ENCODE results near the gene GDNF. TPM values are rescaled to one million over a fixed set of nuclear protein-coding genes. Genes with fewer than 3 reads are reported as not detected.

Gene GDNF, protein sequence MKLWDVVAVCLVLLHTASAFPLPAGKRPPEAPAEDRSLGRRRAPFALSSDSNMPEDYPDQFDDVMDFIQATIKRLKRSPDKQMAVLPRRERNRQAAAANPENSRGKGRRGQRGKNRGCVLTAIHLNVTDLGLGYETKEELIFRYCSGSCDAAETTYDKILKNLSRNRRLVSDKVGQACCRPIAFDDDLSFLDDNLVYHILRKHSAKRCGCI
- not detected for polyA plus RNA-seq (ENCODE audit: low read depth in 6 of 6)

DNA sequence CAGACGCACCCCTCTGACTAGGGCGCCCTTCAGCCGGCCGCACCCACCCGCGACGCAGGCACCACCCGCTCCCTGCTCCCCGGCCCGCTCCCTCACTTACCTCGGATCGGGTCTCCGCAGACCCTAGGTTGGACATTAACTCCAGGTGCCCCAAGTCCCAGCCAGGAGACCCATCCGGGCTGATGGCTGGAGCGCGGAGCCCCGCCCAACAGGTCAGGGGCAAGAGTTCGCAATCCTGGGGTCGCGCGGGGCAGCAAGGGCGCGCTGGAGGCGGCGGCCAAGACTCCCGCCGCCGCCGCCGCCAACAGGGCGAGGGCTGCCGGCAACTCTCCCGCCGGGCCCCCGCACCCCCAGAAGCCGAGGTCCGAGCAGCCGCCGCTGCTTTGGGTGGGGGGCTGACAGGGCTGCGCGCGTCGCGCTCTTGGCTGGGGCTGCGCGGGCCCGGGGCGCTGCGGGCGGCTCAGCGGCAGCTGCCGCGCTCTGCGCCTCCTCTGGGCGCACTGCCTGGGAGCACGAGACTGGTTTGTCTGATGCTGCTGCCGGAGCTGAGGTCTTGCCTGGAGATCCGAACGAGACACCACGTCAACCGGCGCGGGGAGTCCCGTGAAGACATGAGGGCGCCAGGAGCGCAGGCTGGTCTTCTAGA is at the start of gene GDNF:
Gene GDNF (minus strand): TSS at position 635 of the 646 bp plus-strand sequence. CDS start 5,245 bp downstream, outside the sequence.
- peaks cover 40 to 89% (median 82%) of the 10 kb centered on the region in 3 donors for H3K27me3 Mint-ChIP-seq
- no peaks in the 10 kb centered on the region for H3K36me3 Mint-ChIP-seq
- H3K4me3 Mint-ChIP-seq, result peak within 1 kb of the TSS in 7 of 8 donors; percentile 3 to 66 (median 52)

DNA sequence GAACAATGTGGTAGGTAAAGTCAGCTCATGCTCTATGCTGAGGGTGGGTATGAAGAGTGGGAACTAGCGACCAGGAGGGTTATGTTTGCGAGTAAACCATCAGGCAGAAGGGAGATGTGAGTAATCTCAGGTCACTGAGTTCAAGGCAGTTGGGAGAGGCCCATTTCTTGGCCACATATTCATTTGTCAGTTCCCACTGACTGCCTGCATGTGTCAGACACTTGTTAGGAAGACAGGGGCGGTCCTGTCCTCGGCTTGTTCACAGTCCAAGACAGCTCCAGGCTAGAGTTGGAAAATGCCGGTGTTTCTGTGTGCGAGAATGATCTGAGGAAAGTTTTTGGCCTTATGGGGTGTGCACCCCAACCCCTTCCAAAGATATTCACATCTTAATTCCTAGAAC is 48.6 kb upstream of the GDNF start:
- H3K27me3 Mint-ChIP-seq, result peaks cover 4 to 21% (median 7%) of the 10 kb centered on the region in 3 donors

More for the DNA sequence above, at the start of gene GDNF:
- Mint-ChIP-seq H3K9me3 (peaks cover 0 to 5% (median 0%) of the 10 kb centered on the region in 7 donors), H3K4me1 (peaks cover 6 to 42% (median 34%) of the 10 kb centered on the region in 3 donors), H3K27ac (no peak within 1 kb of the TSS)
- DNase-seq, result no peak
- no peak for ATAC-seq (ENCODE audit: low read depth in 2 of 2)

DNA sequence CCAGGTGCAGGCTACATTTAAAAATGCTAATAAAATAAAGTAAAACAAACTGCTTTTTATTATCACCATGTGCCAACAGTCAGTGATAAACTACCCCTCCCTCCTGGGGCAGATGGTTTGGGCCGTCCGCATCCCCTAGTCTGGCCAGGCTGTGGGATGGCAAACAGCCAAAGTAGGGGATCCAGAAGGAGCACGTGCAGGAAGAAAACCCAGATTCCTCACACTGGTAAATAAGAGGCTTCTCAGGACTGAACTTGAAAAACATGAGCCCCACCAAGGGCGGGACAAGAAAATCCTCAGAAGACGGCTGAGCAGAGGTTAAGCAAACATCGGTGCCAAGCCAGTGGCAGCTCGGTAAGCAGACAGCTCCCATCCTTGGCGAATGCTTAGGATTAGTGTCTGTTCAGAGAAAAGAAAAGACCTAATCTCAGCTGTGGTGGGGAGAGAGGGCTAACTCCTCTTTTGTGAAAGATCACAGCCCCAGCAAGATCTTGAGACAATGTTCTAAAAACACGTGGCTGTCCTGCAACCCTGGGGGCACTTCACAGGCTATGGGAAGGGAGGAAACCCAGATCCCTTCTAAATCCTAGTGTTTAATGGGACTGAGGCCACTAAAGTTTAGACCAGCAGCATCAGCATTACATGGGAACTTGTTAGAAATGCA is 46.5 kb upstream of the GDNF start:
- Mint-ChIP-seq H3K9me3 (peaks cover 0 to 6% (median 2%) of the 10 kb centered on the region in 7 donors), H3K4me1 (no peaks in the 10 kb centered on the region), H3K27ac (no peak overlapping the region), H3K36me3 (no peaks in the 10 kb centered on the region), H3K4me3 (no peak overlapping the region), H3K27me3 (peaks cover 4 to 21% (median 14%) of the 10 kb centered on the region in 3 donors)
- no peak for DNase-seq
- ATAC-seq (ENCODE audit: low read depth in 2 of 2), result no peak

More for the DNA sequence above, 48.6 kb upstream of the GDNF start:
- no peak overlapping the region for H3K4me3 Mint-ChIP-seq
- no peaks in the 10 kb centered on the region for H3K4me1 Mint-ChIP-seq
- DNase-seq (no peak), ATAC-seq (ENCODE audit: low read depth in 2 of 2) (no peak)
- H3K36me3 Mint-ChIP-seq, result no peaks in the 10 kb centered on the region
- H3K27ac Mint-ChIP-seq, result no peak overlapping the region
- H3K9me3 Mint-ChIP-seq, result peaks cover 0 to 6% (median 2%) of the 10 kb centered on the region in 7 donors

DNA sequence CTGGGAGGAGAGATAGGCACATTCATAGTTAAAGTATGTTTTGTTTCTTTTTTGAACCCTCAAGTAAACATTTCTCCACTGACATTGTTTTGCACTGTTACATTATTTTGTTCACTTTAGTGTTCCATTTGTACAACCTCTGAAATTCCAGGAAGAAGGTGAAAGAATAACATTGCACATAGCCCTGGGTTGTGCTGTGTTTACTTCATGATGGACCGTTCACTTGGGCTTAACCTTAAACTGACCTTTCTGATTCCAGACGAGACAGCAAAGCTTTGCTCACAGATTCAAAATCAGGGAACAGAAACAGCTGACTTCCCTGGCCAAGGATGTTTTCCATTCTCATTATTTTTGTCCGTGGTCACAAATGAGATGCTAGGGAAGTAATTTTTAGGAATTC is 42.8 kb upstream of the GDNF start:
- DNase-seq, result no peak
- Mint-ChIP-seq H3K27ac (no peak overlapping the region), H3K36me3 (no peaks in the 10 kb centered on the region), H3K9me3 (peaks cover 0 to 7% (median 3%) of the 10 kb centered on the region in 7 donors), H3K4me1 (no peaks in the 10 kb centered on the region), H3K4me3 (no peak overlapping the region), H3K27me3 (peaks cover 19 to 31% (median 19%) of the 10 kb centered on the region in 3 donors)
- ATAC-seq (ENCODE audit: low read depth in 2 of 2), result no peak

DNA sequence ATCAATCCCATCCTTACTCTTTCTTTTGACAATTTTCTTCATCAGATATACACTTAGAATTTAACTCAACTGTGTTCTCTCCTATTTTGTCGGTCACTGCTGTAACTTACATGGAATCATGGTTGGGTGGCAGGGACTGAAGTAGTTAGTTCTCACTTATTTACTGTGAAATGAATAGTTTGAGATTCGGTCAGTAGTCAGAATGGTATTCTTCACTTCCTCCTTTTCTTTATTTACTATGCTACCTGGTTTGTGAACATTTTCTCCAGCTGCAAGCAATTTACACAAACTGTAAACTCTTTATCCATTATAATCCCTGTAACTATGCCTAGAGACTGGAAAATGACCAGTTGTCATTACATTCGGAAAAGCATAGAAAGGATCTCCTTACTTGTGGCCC is 41.5 kb upstream of the GDNF start:
- H3K36me3 Mint-ChIP-seq, result no peaks in the 10 kb centered on the region
- H3K27me3 Mint-ChIP-seq, result peaks cover 16 to 31% (median 21%) of the 10 kb centered on the region in 3 donors
- DNase-seq (no peak), ATAC-seq (ENCODE audit: low read depth in 2 of 2) (no peak)
- H3K4me3 Mint-ChIP-seq, result no peak overlapping the region
- H3K4me1 Mint-ChIP-seq, result no peaks in the 10 kb centered on the region
- peaks cover 0 to 7% (median 3%) of the 10 kb centered on the region in 7 donors for H3K9me3 Mint-ChIP-seq
- no peak overlapping the region for H3K27ac Mint-ChIP-seq

DNA sequence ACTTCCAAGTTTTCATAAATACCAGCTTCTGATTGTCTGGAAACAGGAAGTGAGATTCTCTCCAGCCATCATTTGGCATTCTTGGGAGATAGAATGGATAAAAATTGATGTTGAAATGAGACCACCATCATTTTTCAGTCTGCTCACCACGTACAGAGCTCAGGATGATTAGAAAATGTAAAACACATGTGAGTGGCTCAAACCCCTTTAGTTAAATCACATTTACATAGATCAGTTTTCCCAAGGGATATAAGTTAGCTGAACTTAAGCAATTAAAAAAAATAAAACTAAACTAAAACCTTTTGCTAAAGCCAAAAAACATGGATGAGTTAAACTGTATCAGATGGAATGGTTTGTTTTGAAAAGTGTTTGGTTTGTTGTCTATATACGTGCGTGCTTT is 37.1 kb upstream of the GDNF start:
- H3K9me3 Mint-ChIP-seq, result peaks cover 0 to 13% (median 6%) of the 10 kb centered on the region in 7 donors
- DNase-seq, result no peak
- H3K27ac Mint-ChIP-seq, result no peak overlapping the region
- no peak for ATAC-seq (ENCODE audit: low read depth in 2 of 2)
- H3K4me3 Mint-ChIP-seq, result no peak overlapping the region
- peaks cover 11 to 21% (median 15%) of the 10 kb centered on the region in 3 donors for H3K27me3 Mint-ChIP-seq
- no peaks in the 10 kb centered on the region for H3K4me1 Mint-ChIP-seq
- H3K36me3 Mint-ChIP-seq, result no peaks in the 10 kb centered on the region

DNA sequence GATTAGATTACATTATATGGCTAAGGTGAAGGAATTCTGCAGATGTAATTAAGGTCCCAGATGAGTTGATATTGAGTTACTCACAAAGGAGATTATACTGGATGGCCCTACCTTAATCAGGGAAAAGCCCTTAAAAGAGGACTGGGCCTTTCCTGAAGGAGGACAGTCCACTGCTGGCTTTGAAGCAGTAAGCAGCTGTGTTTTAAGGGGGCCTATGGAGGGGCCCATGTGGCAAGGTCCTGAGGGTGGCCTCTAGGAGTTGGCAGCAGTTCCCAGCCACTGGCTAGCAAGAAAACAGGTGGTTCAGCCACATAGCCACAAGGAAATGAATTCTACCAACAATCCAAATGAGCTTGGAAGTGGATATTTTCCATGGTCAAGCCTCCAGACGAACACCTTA is 36.4 kb upstream of the GDNF start:
- H3K4me3 Mint-ChIP-seq, result no peak overlapping the region
- peaks cover 9 to 21% (median 11%) of the 10 kb centered on the region in 3 donors for H3K27me3 Mint-ChIP-seq
- no peaks in the 10 kb centered on the region for H3K4me1 Mint-ChIP-seq
- H3K27ac Mint-ChIP-seq, result no peak overlapping the region
- no peak for DNase-seq
- peaks cover 0 to 17% (median 6%) of the 10 kb centered on the region in 7 donors for H3K9me3 Mint-ChIP-seq
- ATAC-seq (ENCODE audit: low read depth in 2 of 2), result no peak
- H3K36me3 Mint-ChIP-seq, result no peaks in the 10 kb centered on the region

DNA sequence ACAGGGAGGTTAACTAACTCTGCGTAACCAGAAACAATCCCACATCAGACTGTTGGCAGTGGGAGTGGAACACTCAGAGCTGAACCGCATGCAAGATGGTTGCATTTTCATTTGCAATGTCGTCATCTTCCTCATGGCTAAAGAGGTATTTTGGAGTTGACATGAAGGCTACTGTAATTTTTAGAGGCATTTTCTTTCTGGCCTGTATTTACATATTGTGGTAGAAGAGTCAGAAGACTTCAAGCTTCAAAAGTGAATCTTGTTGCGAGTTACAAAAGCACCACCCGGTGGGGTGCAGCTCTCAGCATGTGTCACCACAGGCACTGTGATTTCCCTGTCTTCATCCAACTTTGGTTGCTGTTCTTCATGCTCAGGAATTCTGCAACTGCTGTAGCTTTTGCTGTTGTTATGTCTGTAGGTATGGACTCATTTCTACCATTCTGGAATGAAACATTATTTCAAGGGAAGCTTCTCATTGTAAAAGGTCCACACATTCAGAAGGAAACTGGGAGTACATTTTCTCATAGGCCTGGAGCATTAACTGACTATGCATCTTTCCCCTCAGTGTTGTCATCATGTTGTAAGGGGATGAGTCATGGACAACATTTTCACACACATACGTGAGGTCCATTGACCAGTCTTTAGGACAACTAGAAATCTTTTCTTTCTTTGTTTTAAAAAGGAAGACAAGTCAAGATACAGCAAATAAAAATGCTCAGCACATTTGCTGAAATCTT is 35.4 kb upstream of the GDNF start:
- Mint-ChIP-seq H3K27ac (no peak overlapping the region), H3K36me3 (no peaks in the 10 kb centered on the region)

DNA sequence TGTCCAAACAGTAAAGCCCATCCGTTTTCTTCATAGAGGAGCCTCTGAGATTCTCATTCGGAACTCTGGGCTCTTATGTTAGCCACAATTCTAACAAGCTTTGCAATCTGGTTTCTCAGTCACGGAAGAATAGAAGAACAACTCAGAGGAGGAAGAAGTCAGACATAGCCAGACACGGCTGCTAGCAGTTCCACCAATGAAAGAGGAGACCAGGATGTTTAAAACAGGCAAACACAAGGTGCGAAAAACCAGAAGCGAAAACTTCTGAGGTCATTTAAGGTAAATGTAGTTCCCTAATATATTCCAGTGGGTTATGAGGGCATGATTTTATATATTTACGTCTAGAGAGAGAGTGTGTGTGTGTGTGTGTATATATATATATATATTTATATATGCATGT is 34.1 kb upstream of the GDNF start:
- no peaks in the 10 kb centered on the region for H3K36me3 Mint-ChIP-seq
- peaks cover 0 to 17% (median 4%) of the 10 kb centered on the region in 7 donors for H3K9me3 Mint-ChIP-seq
- H3K27ac Mint-ChIP-seq, result no peak overlapping the region
- DNase-seq, result no peak
- H3K4me3 Mint-ChIP-seq, result no peak overlapping the region
- peaks cover 0 to 10% (median 0%) of the 10 kb centered on the region in 3 donors for H3K27me3 Mint-ChIP-seq
- no peaks in the 10 kb centered on the region for H3K4me1 Mint-ChIP-seq
- ATAC-seq (ENCODE audit: low read depth in 2 of 2), result no peak

More for the DNA sequence above, 35.4 kb upstream of the GDNF start:
- Mint-ChIP-seq H3K9me3 (peaks cover 0 to 17% (median 6%) of the 10 kb centered on the region in 7 donors), H3K27me3 (peaks cover 4 to 17% (median 11%) of the 10 kb centered on the region in 3 donors), H3K4me1 (no peaks in the 10 kb centered on the region), H3K4me3 (no peak overlapping the region)
- DNase-seq (no peak), ATAC-seq (ENCODE audit: low read depth in 2 of 2) (no peak)

DNA sequence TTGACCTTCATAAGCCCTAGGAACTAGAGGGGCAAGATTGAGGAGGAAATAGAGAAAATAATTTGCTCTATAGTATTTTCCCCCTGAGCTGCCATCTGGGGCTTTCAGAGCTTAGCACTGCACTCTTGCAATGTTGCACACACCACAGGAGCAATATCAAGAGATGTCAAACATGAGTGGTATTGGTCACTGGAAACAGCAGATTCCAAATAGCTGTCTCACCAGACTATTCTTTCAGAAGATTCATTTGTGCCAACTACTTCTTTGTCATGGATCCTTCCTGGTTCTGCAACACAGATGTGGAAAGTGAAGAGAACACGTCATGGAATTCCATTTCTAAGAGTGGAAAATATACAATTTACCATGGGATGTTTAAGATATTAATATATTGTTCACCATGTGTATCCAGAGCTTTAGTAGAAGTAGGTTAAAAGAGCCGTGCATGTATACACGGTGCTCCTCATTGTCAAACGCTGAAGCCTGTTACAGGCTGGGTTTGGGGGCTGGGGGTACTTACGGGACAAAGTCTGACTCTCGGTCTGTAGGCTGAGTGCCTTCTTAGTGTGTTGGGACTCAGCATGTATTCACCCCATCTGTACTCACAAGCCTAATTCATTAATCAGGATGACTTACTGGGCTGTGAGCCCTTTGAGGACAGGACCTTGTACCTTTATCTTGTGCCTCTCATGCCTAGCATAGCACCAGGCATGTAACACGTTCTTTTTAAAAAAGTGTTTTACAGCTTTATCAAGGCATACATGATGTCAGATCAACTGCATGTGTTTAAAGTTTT is 31.4 kb upstream of the GDNF start:
- ATAC-seq (ENCODE audit: low read depth in 2 of 2) (no peak), DNase-seq (no peak)
- peaks cover 0 to 17% (median 4%) of the 10 kb centered on the region in 7 donors for H3K9me3 Mint-ChIP-seq

DNA sequence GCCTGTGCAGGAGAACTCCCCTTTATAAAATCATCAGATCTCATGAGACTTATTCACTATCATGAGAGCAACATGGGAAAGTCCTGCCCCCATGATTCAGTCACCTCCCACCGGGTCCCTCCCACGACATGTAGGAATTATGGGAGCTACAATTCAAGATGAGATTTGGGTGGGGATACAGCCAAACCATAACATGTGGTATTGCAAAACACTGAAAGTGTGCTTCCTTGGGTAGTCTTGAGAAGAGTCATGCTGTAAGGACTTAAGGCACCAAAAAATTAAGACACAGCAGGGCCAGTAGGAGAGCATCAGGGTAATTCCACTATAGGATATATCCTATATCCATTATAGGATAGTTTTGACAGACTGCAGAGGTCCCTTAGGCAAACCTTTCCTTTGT is 29.4 kb upstream of the GDNF start:
- ATAC-seq (ENCODE audit: low read depth in 2 of 2) (no peak), DNase-seq (no peak)
- H3K9me3 Mint-ChIP-seq, result peaks cover 0 to 17% (median 0%) of the 10 kb centered on the region in 7 donors
- H3K4me3 Mint-ChIP-seq, result no peak overlapping the region
- no peak overlapping the region for H3K27ac Mint-ChIP-seq
- no peaks in the 10 kb centered on the region for H3K4me1 Mint-ChIP-seq
- no peaks in the 10 kb centered on the region for H3K36me3 Mint-ChIP-seq
- peaks cover 5 to 11% (median 11%) of the 10 kb centered on the region in 3 donors for H3K27me3 Mint-ChIP-seq

More for the DNA sequence above, 31.4 kb upstream of the GDNF start:
- no peaks in the 10 kb centered on the region for H3K4me1 Mint-ChIP-seq
- H3K27ac Mint-ChIP-seq, result no peak overlapping the region
- peaks cover 0 to 10% (median 0%) of the 10 kb centered on the region in 3 donors for H3K27me3 Mint-ChIP-seq
- H3K4me3 Mint-ChIP-seq, result no peak overlapping the region
- H3K36me3 Mint-ChIP-seq, result no peaks in the 10 kb centered on the region

DNA sequence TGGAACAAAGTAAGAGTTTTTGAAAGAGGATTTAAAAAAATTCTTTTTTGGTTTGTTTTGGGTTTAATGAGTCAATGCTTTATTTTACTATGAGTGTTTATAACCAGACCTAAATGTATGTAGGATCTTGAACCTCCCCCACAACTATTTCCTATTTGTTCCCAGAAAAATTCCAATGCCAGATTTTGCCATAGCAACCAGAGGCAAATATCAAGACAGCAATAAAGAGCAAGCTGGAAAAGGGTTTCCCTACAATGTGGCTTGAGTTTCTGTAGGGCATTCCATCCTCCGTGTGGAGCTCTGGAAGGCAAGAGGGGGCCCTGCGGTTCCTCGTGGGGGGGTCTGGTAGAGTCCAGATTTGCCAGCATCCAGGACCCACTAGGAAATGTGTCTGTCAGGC is 27.8 kb upstream of the GDNF start:
- H3K4me1 Mint-ChIP-seq, result no peaks in the 10 kb centered on the region
- H3K4me3 Mint-ChIP-seq, result no peak overlapping the region
- DNase-seq (no peak), ATAC-seq (ENCODE audit: low read depth in 2 of 2) (no peak)
- H3K27me3 Mint-ChIP-seq, result peaks cover 10 to 22% (median 19%) of the 10 kb centered on the region in 3 donors
- no peaks in the 10 kb centered on the region for H3K36me3 Mint-ChIP-seq
- H3K27ac Mint-ChIP-seq, result no peak overlapping the region
- H3K9me3 Mint-ChIP-seq, result peaks cover 0 to 9% (median 0%) of the 10 kb centered on the region in 7 donors

All from naive B cell (primary cell).